Astrocyte (in vitro differentiated cells and primary cell): ENCODE data around the gene DUS4L.

Source experiments
- EZH2 ChIP-seq: IDR thresholded peaks from 2 replicates; pipeline ENCODE4 v1.6.1; 2012; ENCODE audit warnings: mild to moderate bottlenecking, low read length, inconsistent platforms; ENCODE audit not compliant: insufficient read depth
- TF ChIP-seq, protein P1 (sequence below): IDR thresholded peaks from 2 replicates; pipeline ENCODE4 v1.5.1; 2011; ENCODE audit warnings: low read depth, mild to moderate bottlenecking, inconsistent platforms, low read length, moderate library complexity; ENCODE audit not compliant: insufficient read depth

DNA sequence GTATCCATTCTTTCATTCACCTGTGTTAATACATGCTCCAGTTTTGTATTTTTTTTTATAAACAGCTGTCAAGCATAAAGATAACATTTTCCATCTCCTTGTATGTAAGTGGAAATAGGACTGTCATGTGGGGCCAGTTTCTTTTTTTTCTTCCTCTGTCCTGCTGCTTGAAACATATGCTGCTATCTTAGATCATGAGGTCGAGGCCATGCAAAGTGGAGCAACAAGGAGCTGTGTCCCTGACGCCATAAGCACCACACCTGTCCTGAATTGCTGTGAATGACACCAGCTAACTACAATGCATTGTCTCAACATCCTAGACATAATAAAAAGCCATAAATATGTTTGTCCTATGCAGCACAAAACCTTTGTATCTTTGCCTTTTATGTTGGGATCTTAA lies 59.1 kb downstream of the DUS4L start:
- TF ChIP-seq, protein P1, sequence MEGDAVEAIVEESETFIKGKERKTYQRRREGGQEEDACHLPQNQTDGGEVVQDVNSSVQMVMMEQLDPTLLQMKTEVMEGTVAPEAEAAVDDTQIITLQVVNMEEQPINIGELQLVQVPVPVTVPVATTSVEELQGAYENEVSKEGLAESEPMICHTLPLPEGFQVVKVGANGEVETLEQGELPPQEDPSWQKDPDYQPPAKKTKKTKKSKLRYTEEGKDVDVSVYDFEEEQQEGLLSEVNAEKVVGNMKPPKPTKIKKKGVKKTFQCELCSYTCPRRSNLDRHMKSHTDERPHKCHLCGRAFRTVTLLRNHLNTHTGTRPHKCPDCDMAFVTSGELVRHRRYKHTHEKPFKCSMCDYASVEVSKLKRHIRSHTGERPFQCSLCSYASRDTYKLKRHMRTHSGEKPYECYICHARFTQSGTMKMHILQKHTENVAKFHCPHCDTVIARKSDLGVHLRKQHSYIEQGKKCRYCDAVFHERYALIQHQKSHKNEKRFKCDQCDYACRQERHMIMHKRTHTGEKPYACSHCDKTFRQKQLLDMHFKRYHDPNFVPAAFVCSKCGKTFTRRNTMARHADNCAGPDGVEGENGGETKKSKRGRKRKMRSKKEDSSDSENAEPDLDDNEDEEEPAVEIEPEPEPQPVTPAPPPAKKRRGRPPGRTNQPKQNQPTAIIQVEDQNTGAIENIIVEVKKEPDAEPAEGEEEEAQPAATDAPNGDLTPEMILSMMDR, result no peak
- no peak for TF ChIP-seq EZH2
